HepG2 (cell line): Measurements from ENCODE around the gene KDM5A. TPM values are rescaled to one million over a fixed set of nuclear protein-coding genes. Genes with fewer than 3 reads are reported as not detected.

Experiments used
- BRCA1 ChIP-seq: sonication (generic); formaldehyde crosslinking; IDR thresholded peaks from 2 replicates; pipeline ENCODE4 v1.4.0; 2020; ENCODE audit warnings: missing genetic modification reagents
- CBX1 ChIP-seq: IDR thresholded peaks from one replicate; pipeline ENCODE4 v1.6.1; 2016; ENCODE audit warnings: antibody characterized with exemption, low read depth
- CENPX ChIP-seq: sonication (generic); formaldehyde crosslinking; IDR thresholded peaks from 2 replicates; pipeline ENCODE4 v1.9.0; 2021; ENCODE audit warnings: mild to moderate bottlenecking, missing genetic modification reagents, moderate library complexity
- CTCF ChIP-seq: sonication (generic); formaldehyde crosslinking; IDR thresholded peaks from 2 replicates; pipeline ENCODE4 v1.5.0; 2020; ENCODE audit warnings: mild to moderate bottlenecking, missing genetic modification reagents, moderate library complexity
- FOXA3 ChIP-seq: IDR thresholded peaks from 2 replicates; pipeline ENCODE4 v1.6.1; 2016; ENCODE audit warnings: missing genetic modification reagents, missing compliant biosample characterization
- MXD3 ChIP-seq: IDR thresholded peaks from 2 replicates; pipeline ENCODE4 v1.6.1; 2016; ENCODE audit warnings: mild to moderate bottlenecking, missing biosample characterization, missing genetic modification reagents
- PHF21A ChIP-seq: sonication (generic); formaldehyde crosslinking; IDR thresholded peaks from 2 replicates; pipeline ENCODE4 v1.5.0; 2020; ENCODE audit warnings: mild to moderate bottlenecking, missing genetic modification reagents
- PLSCR1 ChIP-seq: sonication (generic); formaldehyde crosslinking; IDR thresholded peaks from 2 replicates; pipeline ENCODE4 v1.5.0; 2020; ENCODE audit warnings: missing genetic modification reagents, mild to moderate bottlenecking, borderline replicate concordance
- RBM39 ChIP-seq: fragments of 200-400 bp; formaldehyde crosslinking; IDR thresholded peaks from one replicate; pipeline ENCODE4 v1.6.1; 2018; ENCODE audit warnings: antibody characterized with exemption, mild to moderate bottlenecking, low read depth, low read length; ENCODE audit not compliant: poor library complexity, severe bottlenecking
- SAP130 ChIP-seq: IDR thresholded peaks from 2 replicates; pipeline ENCODE4 v1.6.1; 2016; ENCODE audit warnings: low read depth
- SATB2 ChIP-seq: sonication (generic); formaldehyde crosslinking; IDR thresholded peaks from 2 replicates; pipeline ENCODE4 v1.5.0; 2020; ENCODE audit warnings: missing genetic modification reagents
- SNAI1 ChIP-seq: sonication (generic); formaldehyde crosslinking; IDR thresholded peaks from 2 replicates; pipeline ENCODE4 v1.5.0; 2020; ENCODE audit warnings: mild to moderate bottlenecking, missing genetic modification reagents, borderline replicate concordance
- U2AF1 ChIP-seq: fragments of 200-400 bp; formaldehyde crosslinking; optimal IDR thresholded peaks from 2 replicates; pipeline ENCODE3; 2017; ENCODE audit warnings: mild to moderate bottlenecking, low read depth, low read length
- WIZ ChIP-seq: sonication (generic); formaldehyde crosslinking; IDR thresholded peaks from 2 replicates; pipeline ENCODE4 v1.5.1; 2020; ENCODE audit warnings: mild to moderate bottlenecking, missing genetic modification reagents
- ZBTB2 ChIP-seq: sonication (generic); formaldehyde crosslinking; IDR thresholded peaks from 2 replicates; pipeline ENCODE4 v1.8.0; 2022; ENCODE audit warnings: low read depth, missing genetic modification reagents
- ZNF276 ChIP-seq: sonication (generic); formaldehyde crosslinking; IDR thresholded peaks from 2 replicates; pipeline ENCODE4 v1.4.0; 2020; ENCODE audit warnings: mild to moderate bottlenecking, low read depth, missing genetic modification reagents
- ZNF296 ChIP-seq: sonication (generic); formaldehyde crosslinking; conservative IDR thresholded peaks from 2 replicates; pipeline ENCODE4 v1.5.0; 2020; ENCODE audit warnings: mild to moderate bottlenecking, missing genetic modification reagents
- ZNF326 ChIP-seq: sonication (generic); formaldehyde crosslinking; IDR thresholded peaks from 2 replicates; pipeline ENCODE4 v1.4.0; 2020; ENCODE audit warnings: missing genetic modification reagents, borderline replicate concordance
- ZNF501 ChIP-seq: sonication (generic); formaldehyde crosslinking; IDR thresholded peaks from 2 replicates; pipeline ENCODE4 v1.5.1; 2020; ENCODE audit warnings: mild to moderate bottlenecking, moderate library complexity, missing genetic modification reagents
- ZNF572 ChIP-seq: sonication (generic); formaldehyde crosslinking; IDR thresholded peaks from 2 replicates; pipeline ENCODE4 v1.5.1; 2020; ENCODE audit warnings: mild to moderate bottlenecking, missing genetic modification reagents
- ZNF792 ChIP-seq: IDR thresholded peaks from 2 replicates; pipeline ENCODE4 v1.6.1; 2016
- polyA plus RNA-seq, 8 experiments: library from polyadenylated mRNA; depleted of rRNA in 3 of 8; stranded (reverse) in 7 of 8; unstranded in 1 of 8; fragments of >200 nt; fragmentation: Illumina TruSeq in 4 of 8; extraction: Trizol in 4 of 8; gene quantifications; 2 replicates each; pipeline versions ENCODE4 v1.2.1 to v1.2.3, GENCODE V29; 2011 to 2016; ENCODE audit warnings: low read depth in 4 of 8, missing spikeins in 1 of 8, mixed read lengths in 1 of 8; ENCODE audit not compliant: insufficient read depth in 1 of 8
- total RNA-seq, 5 experiments: library from RNA; depleted of rRNA; stranded (reverse); fragments of >200 nt; fragmentation: Illumina TruSeq; extraction: Trizol; gene quantifications; 2 replicates each; pipeline ENCODE4 v1.2.3, GENCODE V29; 2016; ENCODE audit warnings: low read depth in 1 of 5
- TF ChIP-seq, protein P1 (sequence below): sonication (generic); formaldehyde crosslinking; conservative IDR thresholded peaks from 2 replicates; pipeline ENCODE4 v1.4.0; 2020; ENCODE audit warnings: missing genetic modification reagents

The KDM5A gene
- total and polyA plus RNA-seq, 2 of the 13 experiments (the other 11 are each of a cell fraction or from before 2014, with no cell fraction given), result 12.0 to 29.2 TPM

DNA sequence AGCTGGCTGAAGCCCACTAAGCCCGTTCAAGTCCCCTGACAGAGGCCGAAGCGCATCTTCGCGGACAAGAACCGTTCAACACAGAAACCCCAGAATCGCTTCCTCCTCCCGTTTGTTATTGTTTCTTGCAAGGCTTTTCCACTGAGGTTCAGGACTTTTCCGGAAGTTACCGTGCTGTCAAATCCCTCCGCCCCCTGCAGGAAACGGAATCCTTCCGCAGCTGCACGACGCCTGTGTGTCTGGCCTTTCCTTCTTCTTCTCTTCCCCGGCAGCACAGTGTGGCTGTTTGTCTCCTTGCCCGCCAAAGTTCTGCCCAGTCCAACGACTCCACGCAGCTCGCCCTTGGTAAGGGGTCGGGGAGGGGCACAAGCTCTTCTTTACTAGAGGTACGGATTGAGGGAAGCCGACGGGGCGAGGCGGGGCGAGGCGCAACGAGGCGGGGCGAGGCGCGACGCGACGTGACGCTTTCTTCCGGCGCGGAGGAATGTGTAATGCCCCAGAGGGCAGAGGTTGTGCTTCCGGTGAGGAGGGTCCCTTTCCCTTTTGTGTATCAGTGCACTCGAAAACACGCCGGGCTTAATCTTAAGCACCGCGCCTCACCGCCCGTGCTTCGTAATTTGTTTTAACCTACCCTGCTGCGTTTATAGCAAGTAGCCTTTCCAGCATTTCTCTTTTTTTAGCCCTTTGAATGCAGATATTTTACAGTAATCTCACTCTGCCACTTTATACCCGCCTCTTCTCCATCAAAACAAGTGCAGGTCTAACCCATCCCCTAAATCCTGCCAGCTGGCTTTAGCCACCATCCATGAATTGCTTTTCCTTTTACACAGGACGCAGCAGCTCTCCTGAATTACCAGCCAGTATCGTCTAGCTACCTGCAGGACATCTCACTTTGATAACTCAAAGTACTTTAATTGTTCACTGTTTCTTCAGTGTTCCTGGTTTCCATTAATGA lies at the start of gene KDM5A (continued):
- no peak for TF ChIP-seq SATB2 (CRISPR knock-in tag)
- TF ChIP-seq ZNF501 (CRISPR knock-in tag), result peak; percentile 74
- TF ChIP-seq ZNF326 (CRISPR knock-in tag), result no peak
- no peak for TF ChIP-seq PLSCR1 (CRISPR knock-in tag)
- TF ChIP-seq ZNF792 (CRISPR knock-in tag), result peak; percentile 34; the same call in 1 of the 2 replicates
- TF ChIP-seq U2AF1, result no peak
- TF ChIP-seq ZBTB2, result 0 out of 2 replicates have a peak, but pooled peaks have one; percentile 46
- no peak for TF ChIP-seq ZNF276 (CRISPR knock-in tag)
- TF ChIP-seq WIZ (CRISPR knock-in tag), result 0 out of 2 replicates have a peak, but pooled peaks have one; percentile 34
- peak; percentile 69 for TF ChIP-seq MXD3 (CRISPR knock-in tag)
- no peak for TF ChIP-seq CENPX
- TF ChIP-seq PHF21A, result 0 out of 2 replicates have a peak, but pooled peaks have one; percentile 36
- TF ChIP-seq ZNF296, result no peak
- no peak for TF ChIP-seq FOXA3
- no peak; the same call in 1 of the 2 replicates for TF ChIP-seq CTCF
- 0 out of 2 replicates have a peak, but pooled peaks have one; percentile 17 for TF ChIP-seq BRCA1 (CRISPR knock-in tag)
- no peak for TF ChIP-seq ZNF572 (CRISPR knock-in tag)
- TF ChIP-seq, protein P1, sequence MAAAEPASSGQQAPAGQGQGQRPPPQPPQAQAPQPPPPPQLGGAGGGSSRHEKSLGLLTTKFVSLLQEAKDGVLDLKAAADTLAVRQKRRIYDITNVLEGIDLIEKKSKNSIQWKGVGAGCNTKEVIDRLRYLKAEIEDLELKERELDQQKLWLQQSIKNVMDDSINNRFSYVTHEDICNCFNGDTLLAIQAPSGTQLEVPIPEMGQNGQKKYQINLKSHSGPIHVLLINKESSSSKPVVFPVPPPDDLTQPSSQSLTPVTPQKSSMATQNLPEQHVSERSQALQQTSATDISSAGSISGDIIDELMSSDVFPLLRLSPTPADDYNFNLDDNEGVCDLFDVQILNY (CRISPR knock-in tag), result 0 out of 2 replicates have a peak, but pooled peaks have one; percentile 46
- no peak for TF ChIP-seq RBM39
- 0 out of 2 replicates have a peak, but pooled peaks have one; percentile 73 for TF ChIP-seq SNAI1 (CRISPR knock-in tag)
- TF ChIP-seq SAP130 (CRISPR knock-in tag), result peak; percentile 97
- peak; percentile 53 for TF ChIP-seq CBX1
